ENCODE results near the gene FAM3B.

- TF ChIP-seq OTX1 (CRISPR knock-in tag; IDR thresholded peaks at IDR 0.05) (no peak), ZNF184 (CRISPR knock-in tag; IDR thresholded peaks at IDR 0.05) (no peak), ZNF239 (CRISPR knock-in tag; IDR thresholded peaks at IDR 0.05) (no peak), NR2C2 (CRISPR knock-in tag; IDR thresholded peaks at IDR 0.05) (no peak), NR2C2 (tag; IDR thresholded peaks at IDR 0.05) (no peak), PCBP2 (IDR thresholded peaks at IDR 0.05; ENCODE audit: low read depth, low read length, poor library complexity, severe bottlenecking) (no peak), POLR3G (IDR thresholded peaks at IDR 0.05; ENCODE audit: extremely low read depth, insufficient read length, insufficient replicate concordance) (no peak), CTCF (IDR thresholded peaks at IDR 0.05 in 2 of 3, conservative IDR thresholded peaks at IDR 0.05 in 1 of 3; ENCODE audit: insufficient read depth in 2 of 3, low read depth in 1 of 3, low read length in 3 of 3) (no peak), KLF10 (CRISPR knock-in tag; IDR thresholded peaks at IDR 0.05) (no peak), NONO (IDR thresholded peaks at IDR 0.05; ENCODE audit: low read depth in 2 of 2, low read length in 1 of 2) (no peak), ELF4 (CRISPR knock-in tag; IDR thresholded peaks at IDR 0.05) (no peak), CREB3 (tag; conservative IDR thresholded peaks at IDR 0.05; ENCODE audit: low read depth) (no peak), ZNF398 (CRISPR knock-in tag; IDR thresholded peaks at IDR 0.05) (no peak), POLR2A (conservative IDR thresholded peaks at IDR 0.05) (no peak)
Measured at GRCh38 chr21:41333752-41334151, 17.2 kb downstream of the FAM3B start.
